GM21717 (cell line): ENCODE results near the gene PRR23A.

Experiments used
- ATAC-seq: cut with Tn5 transposase; IDR thresholded peaks from one replicate; pipeline ENCODE4 v1.9.1; 2021; ENCODE audit warnings: mild to moderate bottlenecking, moderate library complexity; ENCODE audit not compliant: unreplicated experiment

The PRR23A gene

GRCh38 chr3:138974462-138974861, 31.6 kb downstream of the PRR23A start:
- no peak for ATAC-seq

GRCh38 chr3:138972941-138973340, 33.1 kb downstream of the PRR23A start:
- ATAC-seq, result no peak

GRCh38 chr3:138971766-138972320, 34.2 kb downstream of the PRR23A start:
- ATAC-seq, result no peak

DNA sequence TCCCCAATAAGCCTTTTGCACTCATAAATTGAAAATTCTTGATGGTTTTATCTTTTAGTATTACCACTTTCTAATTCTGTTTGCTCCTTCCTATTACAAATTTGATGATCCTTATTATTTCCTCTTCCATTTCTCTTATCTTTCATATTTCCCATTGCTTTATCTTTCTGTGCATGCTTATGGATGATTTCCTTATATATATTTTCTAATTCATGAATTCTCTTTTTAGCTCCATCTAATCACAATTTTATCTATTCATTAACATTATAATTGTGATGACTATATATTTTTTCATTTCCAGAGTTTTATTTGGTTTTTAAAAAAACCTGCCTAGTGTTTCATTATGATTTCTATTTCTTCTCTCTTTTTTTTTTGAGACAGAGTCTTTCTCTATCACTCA, 41.1 kb downstream of the PRR23A start:
- ATAC-seq, result no peak

GRCh38 chr3:138964264-138964663, 41.8 kb downstream of the PRR23A start:
- no peak for ATAC-seq

GRCh38 chr3:138962854-138963560, 43.1 kb downstream of the PRR23A start:
- no peak for ATAC-seq

DNA sequence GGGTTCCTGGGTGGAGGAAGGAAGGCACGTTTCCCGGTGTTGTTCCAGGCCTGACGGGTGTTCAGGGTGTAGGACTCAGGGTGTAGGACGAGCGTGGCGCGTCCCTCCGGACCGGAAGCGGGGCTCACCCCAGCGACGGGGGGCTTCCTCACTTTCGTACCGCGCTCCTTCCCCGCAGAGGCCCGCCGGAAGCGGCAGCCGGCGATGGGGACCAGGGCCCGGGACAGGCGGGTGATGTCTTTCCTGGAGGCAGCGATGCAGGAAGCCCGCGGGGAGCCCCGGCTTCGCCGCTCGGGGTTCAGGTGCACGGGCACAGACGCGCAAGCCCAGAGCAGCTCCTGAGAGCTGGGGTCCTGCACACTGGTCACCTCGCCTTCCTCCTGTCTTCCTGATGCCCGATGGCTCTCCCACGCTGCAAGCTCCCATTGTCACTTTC, 45.6 kb downstream of the PRR23A start:
- ATAC-seq, result no peak
